A204.1 (cell line): ENCODE results near the gene KRT37.
"Not testable (repeated sequence)": the region's sequence is repeated elsewhere in the genome, so short reads cannot be mapped to it uniquely, and the experiment has no call there.

Source experiments
- FAIRE-seq: peaks from 2 replicates; lab custom pipeline; 2012; peaks lifted over from hg19 to GRCh38; lab: Jason Lieb, UNC

The KRT37 gene

DNA sequence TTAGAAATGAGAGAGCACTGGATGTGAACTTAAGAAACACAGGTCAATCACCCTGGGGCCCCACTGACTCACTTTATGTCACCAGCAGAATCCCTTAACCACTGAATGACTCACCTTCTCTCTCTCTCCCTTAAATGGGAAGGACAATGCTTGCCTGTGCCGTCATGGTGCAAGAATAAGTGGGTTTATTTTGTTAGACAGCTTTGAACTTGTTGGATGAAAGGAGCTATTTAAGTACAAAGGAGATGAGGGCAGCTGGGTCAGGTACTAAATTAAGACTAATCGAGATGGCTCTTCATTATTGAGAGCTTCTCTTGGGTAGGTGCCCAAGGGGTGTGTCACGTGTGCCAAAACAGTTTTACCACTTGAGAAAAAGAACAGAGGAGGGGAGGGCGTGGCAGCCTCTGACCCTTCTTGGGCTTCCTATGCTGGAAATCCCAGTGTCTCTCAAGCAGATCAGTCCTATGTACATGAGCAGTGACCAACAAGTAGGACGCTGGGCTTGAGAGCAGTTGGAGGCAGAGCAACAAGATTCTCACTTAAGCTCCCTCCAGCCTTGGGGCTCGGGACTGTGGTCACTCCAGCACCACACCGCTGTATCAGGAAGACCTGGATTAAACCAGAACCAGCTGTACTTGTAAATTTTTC, 20.2 kb downstream of the KRT37 start:
- no peak for FAIRE-seq

DNA sequence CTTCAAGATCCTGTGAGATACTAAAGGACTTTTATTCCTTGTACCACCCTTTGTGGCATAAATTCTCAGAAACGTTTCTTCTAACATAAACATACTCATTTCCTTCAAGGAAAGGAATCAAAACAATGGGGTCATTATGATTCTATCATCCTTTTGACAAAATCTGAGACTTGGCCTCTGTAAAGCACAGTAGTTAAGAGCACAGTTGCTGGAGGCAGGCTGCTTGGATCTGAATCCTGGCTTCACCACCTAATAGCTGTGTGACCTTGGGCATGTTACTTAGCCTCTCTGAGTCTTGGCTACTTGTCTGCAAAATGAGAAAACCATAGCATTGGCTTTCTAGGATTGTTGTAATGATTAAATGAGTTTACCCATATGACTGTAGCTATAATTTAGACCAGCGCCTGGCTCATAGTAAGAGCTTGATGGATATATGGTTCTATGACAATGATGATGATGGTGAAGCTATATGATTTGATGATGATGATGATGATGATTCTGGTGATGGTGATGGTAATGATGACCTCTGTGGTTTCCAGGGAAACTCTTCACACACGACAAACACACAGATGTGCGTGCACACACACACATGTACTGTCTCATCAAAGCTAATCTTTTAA, 20.9 kb downstream of the KRT37 start:
- FAIRE-seq = no peak

DNA sequence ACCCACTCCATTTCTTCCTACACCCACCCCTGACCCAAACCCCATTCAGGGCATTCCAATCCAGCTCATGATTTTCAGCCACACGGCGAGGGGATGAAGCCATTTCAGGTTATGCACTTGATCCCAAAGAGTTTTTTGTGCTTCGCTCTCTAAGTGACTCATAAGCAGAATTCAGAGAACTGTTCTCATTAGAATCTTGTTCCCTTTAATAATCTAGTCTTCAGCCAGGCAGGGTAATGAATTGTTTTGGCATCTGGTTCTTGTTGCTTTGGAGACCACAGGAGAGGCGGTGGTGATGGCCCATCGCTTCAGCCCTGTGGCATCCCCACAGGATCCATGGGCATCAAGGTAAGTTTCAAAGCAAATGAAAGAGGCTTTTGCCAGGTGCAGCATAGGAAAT, 22.2 kb downstream of the KRT37 start:
- FAIRE-seq = no peak

DNA sequence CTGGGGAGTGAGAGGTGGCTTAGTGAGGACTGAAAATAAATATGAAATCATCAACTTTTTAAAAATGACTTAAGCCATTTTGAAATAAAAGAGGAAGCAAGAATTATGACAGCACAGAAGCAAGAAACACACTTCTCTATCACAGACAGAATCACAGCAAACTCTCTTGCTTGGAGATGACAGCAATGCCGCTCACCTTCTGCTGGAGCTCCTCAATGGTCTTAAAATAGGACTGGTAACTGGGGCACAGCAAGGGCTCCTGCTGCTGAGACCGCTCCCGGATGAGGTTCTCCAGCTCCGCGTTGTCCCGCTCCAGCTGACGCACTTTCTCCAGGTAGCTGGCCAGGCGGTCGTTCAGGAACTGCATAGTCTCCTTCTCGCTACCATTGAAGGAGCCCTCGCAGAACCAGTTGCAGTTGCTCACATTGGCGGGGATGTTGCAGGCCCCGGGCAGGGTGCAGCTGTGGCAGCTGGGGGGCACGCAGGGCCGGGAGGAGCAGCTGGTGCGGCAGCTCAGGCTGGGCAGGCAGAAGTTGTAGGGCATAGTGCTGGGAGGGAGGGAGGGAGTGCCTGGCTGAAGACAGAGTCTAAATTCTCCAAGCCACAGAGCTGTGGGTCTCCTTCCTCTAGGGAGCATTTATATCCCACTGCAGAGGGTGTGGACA, 27.3 kb downstream of the KRT37 start, which contains the start of gene KRT31:
Gene KRT31 (minus strand): TSS at position 613 of the 665 bp plus-strand sequence. CDS start 69 bp downstream, at position 544.
- FAIRE-seq = no peak

DNA sequence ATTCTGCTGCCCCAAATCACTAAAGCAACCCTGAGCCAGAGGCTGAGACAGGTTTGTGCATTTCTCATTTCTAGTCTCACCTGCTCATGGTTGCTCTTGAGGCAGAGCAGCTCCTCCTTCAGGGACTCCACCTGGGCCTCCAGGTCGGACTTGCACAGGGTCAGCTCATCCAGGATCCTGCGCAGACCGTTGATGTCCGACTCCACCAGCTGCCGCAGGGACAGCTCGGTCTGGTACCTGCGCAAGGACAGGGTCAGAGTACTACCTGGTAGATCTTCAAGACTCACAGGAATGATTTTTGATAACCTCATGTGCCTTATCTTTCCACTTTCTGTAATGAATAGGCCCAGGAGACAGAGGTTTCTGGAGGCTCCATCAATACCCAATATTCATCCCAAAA, 28.0 kb downstream of the KRT37 start:
- FAIRE-seq = no peak

DNA sequence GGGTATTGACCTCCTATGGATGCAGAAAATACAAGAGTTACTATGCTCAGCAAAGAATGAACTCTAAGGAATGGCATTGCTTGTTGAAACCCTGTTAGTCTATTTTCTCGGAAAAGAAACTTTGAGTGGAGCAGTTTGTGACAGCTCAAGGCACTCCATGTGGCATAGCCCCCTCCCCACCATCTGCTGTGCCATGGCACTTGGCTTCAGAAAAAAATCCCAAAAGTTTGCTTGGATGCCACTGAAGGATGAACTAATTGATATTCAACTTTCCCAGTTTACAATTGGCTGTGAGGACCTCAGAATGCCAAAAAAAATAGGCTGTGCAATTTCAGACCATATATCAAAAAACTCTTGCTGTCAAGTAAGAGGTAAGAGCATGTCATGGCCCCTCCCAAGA, 28.8 kb downstream of the KRT37 start:
- no peak for FAIRE-seq

DNA sequence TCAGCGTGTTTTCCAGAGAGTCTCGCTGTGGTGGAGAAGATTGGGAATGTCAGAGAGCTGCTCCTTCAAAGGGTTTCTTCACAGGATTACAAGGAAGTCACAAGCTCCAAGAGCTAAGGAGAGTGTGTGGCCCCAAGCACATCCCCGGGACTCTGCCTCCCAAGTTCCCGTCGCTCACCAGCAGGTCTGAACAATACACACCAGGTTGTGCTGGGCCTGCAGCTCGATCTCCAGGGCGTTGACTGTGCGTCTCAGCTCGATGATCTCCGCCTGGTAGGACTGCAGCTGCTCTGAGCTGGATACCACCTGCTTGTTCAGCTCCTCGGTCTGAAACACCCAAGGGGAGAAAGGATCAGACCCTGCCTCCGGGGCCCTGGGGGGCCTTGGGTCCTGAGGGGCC, 29.3 kb downstream of the KRT37 start:
- not testable (repeated sequence) for FAIRE-seq

DNA sequence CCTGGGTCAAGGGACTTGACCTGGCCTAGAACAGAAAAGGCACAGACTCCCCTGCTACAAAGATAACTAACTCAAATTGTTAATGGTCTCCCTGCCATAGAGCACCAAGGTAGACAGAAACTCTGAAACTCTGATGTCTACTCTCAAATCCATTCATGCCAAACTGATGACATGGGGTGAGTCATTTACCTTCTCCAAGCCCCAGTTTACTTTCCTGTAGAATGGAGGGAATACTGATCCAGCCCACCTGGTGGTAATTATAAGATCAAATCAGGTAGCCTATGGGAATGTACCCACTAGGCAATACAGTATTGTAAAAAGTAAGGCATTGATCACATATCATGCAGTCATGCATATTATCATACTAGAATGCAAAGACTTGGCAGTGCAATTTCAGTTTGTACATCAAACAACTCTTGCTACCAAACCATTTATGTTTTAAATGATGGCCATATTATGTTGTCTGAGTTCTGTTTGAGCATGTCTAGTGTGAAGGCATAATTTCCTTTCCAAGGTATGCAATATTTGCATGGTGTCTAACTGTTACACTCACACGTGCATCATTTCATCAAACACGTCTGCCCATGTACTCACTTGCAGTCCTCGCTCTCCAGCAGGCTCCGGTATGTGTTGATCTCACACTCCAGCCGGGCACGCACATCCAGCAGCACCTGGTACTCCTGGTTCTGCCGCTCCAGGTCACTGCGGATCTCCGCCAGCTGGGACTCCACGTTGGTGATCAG, 30.0 kb downstream of the KRT37 start:
- no peak for FAIRE-seq

DNA sequence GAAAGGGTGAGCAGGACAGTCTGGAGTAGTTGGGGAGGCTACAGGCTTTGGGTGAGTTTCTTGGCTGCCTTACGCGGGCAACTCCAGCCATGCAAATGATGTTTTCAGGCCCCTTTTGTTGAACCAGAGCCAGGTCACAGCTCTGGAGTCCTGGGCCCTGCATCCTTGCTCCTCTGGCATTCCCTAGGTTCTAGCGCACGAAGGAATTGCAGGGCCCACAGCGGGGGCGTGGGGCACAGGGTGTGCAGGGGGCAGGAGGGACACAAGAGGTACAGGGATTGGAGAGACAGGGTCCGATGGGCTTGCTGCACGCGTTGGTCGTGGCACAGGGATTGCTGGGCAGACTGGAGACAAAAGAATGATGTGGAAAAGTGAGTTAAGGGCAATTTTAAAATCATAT, 30.6 kb downstream of the KRT37 start:
- no peak for FAIRE-seq

DNA sequence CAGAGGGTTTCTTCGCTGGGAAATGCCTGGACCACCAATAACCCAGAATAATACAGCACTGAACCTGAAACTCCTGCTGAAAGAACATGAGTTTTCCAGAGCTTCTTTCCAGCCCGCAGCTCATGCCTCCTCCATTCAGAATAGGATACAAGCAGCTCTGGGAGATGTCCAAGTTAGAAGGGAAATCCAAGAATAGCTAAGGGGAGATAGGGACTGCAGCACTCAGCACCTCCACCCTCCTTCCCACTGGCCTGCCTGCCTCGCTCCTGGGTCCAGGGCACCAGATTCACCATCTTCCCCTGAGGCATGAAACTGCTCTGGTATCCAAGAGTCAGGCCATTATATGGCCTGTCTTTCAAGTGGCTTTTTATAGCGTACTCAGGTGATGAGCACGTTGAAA, 31.1 kb downstream of the KRT37 start:
- no peak for FAIRE-seq

DNA sequence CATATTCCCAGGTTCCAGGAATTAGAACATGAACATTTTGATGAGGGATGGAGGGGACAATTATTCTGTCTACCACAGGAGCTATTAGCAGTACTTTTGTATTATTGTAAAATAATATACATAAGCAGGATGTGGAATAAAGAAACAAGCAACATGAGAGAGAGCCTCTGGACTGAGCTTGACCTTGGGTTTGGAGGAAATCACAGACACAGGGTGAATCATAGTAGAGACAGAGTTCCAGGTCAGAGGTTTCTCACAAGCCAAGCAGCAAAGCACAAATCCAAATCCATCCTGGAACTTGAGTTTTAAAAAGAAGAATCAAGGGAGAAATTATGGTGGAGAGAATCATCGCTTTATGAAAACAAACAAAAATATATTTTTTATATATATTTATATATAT, 32.1 kb downstream of the KRT37 start:
- FAIRE-seq = no peak

DNA sequence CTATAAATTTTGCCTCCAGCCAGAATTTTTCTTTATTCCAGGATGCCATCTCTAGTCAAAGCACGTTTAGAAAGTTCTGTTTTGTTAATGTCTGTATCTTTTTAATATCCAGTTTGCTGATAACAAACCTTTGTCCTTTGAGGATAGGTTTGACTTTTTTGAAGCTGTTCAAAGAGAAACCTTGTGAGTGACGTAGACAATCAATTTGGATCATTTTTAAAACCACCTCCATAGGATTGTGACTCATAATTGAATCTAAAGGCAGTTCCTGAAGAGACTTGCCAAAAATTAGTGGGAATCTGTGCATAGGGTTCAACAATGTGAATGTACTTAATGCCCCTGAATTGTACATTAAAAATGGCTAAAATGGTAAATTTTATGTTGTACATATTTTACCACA, 32.9 kb downstream of the KRT37 start:
- no peak for FAIRE-seq

DNA sequence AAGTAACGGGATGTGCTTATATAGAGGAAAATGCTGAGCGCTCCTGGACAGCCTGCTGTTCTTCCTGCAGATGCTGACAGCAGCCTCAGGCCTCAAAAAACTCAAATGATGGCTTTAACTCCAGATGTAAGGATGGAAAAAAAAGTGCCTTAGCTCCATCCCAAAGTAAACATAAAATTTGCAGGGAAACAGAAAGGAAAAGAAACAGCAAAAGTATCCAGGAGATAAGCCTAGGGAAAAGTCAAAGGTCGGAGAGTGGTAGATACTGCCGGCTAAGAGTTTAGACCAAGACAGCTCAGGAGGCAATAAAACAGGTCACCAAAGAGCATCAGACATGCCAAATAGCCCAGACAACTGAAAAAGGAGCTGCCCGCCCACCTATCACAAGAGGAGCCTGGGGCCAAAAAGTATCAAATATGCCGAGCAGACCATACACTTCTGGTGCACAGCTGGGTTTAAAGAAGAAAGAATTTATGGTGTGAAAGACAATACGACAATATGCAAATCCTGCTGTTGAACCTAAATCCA, 33.9 kb downstream of the KRT37 start:
- FAIRE-seq = no peak

DNA sequence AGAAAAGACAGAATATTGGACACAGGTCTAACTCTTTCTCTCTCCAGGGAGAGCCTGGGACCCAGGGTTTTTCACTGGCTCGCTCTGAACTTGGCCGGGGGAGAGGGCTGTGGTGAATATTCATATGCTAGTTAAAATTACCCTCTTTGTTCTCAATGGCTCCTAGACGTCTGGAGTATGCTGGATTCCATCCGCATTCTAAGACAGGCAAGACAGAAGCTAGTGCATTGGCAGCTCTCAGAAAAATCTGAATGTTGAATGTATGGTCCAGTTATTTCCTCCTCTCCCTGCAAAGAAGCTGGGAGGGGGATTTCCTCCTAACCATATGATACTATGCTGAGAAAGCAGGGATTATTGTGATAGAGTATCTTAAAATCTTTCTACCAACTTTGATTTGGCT, 36.7 kb downstream of the KRT37 start:
- FAIRE-seq = no peak

DNA sequence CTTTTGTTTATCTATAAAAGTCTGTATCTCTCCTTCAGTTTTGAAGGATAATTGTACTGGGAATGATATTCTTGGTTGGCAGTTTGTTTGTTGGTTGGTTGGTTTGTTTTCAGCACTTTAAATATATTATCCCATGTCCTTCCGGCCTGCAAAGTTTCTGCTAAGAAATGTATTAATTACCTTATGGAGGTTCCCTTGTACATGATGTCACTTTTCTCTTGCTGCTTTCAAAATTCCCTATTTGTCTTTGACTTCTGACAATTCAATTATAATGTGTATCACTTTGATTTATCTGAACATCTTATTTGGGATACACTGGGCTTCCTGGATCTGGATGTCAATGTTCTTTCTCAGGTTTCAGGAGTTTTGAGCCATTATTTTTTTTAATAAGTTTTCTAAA, 38.2 kb downstream of the KRT37 start:
- FAIRE-seq = no peak

DNA sequence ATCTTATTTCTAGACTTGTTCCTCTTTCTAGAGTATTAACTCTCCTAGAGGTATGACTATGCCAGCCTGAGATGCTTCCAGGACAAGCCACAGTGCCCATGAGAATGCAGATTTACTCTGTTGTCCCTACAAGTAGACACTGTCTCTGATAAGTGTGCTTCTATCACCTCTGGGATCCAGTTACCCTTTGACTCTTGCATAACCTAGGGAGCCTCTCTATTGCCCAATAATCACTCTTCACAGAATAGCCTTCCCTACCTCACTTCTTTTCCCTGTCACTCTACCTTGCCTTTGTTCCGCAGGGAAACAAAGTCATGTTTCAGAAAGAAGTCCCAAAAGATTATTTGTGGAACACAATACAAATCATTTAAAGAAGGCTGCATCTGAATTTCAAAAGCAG, 40.7 kb downstream of the KRT37 start:
- no peak for FAIRE-seq

DNA sequence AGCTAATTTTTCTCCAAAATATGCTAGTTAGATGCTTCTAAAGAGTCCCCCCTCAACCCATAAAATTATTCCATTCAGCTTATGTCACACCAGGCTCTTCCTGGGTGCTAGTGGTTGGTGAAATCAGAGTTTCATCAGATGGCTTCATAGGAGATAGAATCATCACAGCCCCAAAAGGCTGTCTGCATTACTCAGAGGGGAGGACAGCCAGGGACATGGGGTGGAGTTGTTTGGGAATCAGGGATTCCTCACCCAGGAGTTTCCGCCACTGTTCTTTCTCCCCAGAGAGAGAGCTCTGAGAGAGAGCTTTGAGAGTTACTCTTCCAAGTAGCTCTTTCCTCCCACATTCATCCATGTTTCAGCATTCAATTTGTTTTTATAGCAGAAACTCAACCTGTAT, 42.0 kb downstream of the KRT37 start:
- no peak for FAIRE-seq

DNA sequence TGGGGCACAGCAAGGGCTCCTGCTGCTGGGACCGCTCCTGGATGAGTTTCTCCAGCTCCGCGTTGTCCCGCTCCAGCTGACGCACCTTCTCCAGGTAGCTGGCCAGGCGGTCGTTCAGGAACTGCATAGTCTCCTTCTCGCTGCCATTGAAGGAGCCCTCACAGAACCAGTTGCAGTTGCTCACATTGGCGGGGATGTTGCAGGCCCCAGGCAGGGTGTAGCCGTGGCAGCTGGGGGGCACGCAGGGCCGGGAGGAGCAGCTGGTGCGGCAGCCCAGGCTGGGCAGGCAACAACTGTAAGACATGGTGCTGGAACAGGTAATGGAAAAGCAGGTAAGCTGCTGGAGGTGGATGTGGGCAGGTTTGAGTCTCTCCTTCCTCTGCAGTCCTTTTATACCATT, 42.4 kb downstream of the KRT37 start, which contains the start of gene KRT34:
Gene KRT34 (minus strand): TSS at position 364 of the 400 bp plus-strand sequence. CDS start 60 bp downstream, at position 304.
- not testable (repeated sequence) for FAIRE-seq

DNA sequence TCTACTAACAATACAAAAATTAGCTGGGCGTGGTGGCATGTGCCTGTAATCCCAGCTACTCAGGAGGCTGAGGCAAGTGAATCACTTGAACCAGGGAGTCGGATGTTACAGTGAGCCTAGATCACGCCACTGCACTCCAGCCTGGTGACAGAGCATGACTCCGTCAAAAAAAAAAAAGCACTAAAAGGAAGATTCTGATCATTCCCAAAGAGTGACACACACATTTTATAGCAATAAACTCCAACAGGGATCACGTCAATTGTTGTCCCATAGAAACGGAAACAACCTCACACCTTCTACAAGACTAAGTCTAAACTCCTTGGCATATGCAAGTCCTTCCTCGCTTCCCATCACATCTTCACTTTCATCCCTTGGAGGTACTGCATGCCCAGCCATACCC, 44.3 kb downstream of the KRT37 start:
- not testable (repeated sequence) for FAIRE-seq

DNA sequence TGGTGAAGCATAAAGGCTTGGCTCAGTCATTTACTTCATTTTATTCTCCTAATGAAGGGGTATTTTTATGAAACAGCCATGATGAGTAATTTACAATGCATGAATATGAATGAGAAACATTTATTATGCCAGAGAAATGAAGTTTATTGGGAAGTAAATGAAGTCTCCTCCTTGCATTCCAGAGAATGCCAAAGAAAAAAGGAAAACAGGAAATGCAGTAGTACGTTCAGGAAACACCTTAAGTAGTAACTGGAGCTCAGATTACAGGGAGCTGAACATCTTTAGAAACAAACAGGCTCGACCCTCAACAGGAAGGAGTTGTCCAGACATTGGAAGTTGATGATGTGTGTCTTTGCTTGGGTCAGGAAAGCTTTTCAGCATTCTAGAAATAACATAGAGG, 46.8 kb downstream of the KRT37 start:
- no peak for FAIRE-seq
